Measurements from ENCODE around the gene DIAPH2.

GRCh38 chrX:97168646-97169045 lies 484.0 kb downstream of the DIAPH2 start:
- no peak for TF ChIP-seq POLR2A (IDR thresholded peaks at IDR 0.05; ENCODE audit: borderline replicate concordance, extremely low read depth, insufficient read depth, insufficient read length)
- TF ChIP-seq SP1 (IDR thresholded peaks at IDR 0.05; ENCODE audit: low read depth) = no peak
- TF ChIP-seq POLR2AphosphoS5 (IDR thresholded peaks at IDR 0.05; ENCODE audit: low read depth, low read length) = no peak
- no peak for TF ChIP-seq FOSL1 (IDR thresholded peaks at IDR 0.05; ENCODE audit: low read depth)
- TF ChIP-seq CTCF (IDR thresholded peaks at IDR 0.05 in 2 of 3, conservative IDR thresholded peaks at IDR 0.05 in 1 of 3; ENCODE audit: borderline replicate concordance in 1 of 3, insufficient read depth in 1 of 3, low read depth in 2 of 3, low read length in 2 of 3) = no peak
- TF ChIP-seq JUND (IDR thresholded peaks at IDR 0.05) = no peak
- no peak for TF ChIP-seq EZH2 (IDR thresholded peaks at IDR 0.05)
- TF ChIP-seq TCF7L2 (IDR thresholded peaks at IDR 0.05; ENCODE audit: borderline replicate concordance, extremely low read depth, insufficient read depth, insufficient read length) = no peak

All from HCT116 (cell line).